GM12872 (cell line): Measurements from ENCODE around the gene LONRF2.

Source experiments
- TF ChIP-seq, protein P1 (sequence below): IDR thresholded peaks from 3 replicates; pipeline ENCODE4 v1.5.1; 2011; ENCODE audit warnings: low read depth, mild to moderate bottlenecking, low read length, moderate library complexity; ENCODE audit not compliant: insufficient read depth

Gene LONRF2

DNA sequence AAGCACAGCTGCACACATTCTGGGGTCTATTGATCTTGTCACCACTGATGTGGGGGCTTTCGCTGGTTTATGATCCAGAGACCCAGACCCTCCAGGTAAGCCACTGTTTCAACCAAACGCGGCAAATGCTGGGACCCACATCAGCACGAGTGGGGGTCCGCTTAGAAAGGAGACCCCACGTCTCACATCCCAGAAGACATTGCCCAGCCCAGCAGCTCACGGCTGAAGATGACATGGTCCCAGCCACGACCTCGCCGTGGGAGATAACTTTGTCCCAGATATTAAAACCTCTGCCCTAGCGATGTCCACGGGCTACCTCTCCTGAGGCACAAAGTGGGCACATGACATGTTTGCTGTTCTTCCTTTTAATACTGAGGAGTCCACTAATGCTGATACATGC is 43.8 kb downstream of the LONRF2 start:
- TF ChIP-seq, protein P1, sequence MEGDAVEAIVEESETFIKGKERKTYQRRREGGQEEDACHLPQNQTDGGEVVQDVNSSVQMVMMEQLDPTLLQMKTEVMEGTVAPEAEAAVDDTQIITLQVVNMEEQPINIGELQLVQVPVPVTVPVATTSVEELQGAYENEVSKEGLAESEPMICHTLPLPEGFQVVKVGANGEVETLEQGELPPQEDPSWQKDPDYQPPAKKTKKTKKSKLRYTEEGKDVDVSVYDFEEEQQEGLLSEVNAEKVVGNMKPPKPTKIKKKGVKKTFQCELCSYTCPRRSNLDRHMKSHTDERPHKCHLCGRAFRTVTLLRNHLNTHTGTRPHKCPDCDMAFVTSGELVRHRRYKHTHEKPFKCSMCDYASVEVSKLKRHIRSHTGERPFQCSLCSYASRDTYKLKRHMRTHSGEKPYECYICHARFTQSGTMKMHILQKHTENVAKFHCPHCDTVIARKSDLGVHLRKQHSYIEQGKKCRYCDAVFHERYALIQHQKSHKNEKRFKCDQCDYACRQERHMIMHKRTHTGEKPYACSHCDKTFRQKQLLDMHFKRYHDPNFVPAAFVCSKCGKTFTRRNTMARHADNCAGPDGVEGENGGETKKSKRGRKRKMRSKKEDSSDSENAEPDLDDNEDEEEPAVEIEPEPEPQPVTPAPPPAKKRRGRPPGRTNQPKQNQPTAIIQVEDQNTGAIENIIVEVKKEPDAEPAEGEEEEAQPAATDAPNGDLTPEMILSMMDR = no peak

DNA sequence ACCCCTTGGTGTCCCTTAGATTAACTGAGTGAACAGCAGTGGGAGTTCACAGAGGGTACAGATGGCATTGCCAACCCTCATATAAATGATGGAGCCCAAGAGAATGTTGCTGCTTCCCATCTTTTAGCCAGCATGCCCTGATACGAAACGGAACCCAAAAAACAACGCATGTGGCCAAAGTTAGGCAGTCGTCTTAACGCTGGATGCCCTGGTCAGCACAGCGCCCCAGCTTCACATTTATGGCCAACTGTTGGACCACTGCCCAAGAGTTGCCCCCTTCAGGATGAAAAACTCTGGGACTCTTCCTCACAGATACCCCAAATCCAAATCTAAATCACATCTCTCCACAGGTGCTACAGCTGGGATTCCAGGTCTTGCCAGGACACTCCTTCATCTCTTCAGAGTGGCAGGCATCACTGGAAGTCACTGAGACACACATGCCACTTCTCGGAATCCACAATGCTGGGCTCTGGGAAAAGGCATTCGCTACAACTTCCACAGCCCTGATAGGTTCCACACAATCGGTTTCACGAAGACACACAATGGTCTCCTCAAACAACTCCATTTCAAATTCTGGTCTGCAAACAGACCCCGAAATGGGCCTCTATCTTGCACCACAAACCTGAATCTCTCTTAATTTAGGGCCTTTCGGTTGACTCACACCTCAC is 44.6 kb downstream of the LONRF2 start:
- TF ChIP-seq, protein P1 = no peak

DNA sequence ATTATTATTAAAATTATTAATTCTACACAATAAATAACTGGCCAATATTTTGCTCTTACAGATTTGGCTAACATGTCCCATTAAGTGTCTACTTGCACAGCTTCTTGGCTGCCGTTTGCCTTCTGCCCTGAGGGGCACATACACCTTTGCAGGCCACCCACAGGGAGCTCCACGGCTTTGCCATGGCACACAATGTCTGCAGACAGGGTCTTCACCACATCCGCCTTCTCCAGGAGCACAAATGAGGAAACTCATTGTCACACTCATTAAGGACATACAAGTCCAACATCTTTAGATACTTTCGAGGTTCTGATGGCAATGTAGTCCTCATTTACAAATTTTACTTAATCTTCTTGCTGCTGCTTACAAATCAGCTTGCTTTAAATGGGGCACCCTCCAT is 45.6 kb downstream of the LONRF2 start:
- TF ChIP-seq, protein P1 = no peak

DNA sequence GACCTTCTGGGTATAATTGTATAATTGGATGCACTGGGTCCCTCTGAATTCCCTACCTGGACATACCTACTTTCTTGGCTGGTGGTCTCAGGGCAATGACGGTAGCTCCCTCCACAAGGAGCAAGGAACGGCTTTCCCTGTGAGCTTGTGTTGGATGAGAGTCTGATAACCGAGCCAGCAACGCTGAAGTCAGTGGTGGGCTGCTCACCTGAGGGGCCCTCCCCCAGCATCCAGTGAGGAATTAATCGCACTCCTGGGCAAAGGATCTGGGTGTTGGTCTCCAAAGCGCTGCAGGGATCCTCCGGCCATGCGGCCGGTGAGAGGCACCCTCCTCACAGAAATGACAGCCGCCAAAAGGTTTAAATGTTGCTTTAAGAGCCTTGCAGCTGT is 47.1 kb downstream of the LONRF2 start:
- TF ChIP-seq, protein P1 = no peak

DNA sequence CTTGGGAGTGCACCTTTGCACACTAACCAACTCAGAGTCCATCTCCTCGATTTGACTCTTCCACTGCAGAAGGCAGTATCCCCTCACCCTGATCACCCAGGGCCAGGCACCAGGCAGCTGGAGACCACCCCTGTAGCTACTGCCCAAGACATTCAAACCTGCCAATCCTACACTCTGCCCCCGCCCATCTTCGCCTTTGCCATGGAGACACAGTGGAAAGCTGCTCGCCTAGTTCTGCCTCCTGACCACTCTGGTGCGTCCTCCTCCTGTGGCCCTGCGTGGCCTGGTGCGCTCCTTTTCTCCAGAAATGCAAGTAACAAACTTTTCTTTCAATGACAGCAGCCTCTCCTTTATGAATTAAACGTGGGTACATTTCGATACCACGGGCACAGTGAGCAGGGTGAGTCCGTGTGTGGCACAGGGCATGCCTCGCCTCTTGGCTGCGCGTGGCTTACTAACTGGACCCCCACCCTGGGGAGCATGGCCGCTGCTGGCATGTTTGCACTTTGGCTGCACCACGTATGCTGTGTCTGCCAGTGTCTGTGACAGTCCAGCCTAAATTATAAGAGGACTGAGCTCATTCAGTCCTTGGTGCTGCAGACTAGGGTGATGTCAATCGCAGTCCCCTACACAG is 47.6 kb downstream of the LONRF2 start:
- TF ChIP-seq, protein P1 = no peak

DNA sequence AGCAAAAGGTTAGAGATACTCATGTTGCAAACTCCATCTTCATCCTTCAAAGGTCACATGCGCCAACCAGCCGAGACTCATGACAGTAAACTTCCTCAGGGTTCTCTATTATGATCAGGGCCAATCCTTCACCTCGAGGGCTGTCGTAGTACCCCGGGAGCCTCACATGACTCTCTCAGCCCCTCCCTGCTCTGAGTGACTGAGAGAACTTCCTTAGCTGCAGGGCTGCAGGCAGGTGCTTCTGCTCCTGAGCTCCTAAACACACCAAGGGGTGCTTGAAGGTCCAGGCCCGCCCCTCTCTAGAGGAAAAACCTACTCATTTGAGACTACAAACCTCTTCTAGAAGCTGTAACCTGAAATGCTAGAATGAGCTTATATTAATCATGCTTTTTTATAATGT is 48.2 kb downstream of the LONRF2 start:
- TF ChIP-seq, protein P1 = no peak

DNA sequence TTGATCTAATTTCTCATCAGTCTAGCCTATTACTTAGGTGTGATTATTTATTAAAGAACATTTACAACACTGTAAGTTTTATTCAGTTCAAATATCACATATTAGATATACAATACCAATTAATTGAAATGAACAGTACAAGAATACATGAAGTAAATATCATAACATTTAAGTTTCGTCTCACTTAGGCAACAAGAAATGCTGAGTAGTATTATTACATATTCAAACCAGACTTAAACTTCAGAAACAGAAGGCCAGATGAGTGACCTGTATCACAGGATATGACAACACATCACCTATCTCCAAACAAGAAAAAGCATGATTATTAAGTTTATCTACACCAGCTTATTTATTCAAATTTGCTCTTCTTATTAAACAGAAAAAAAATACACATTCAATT is 48.9 kb downstream of the LONRF2 start:
- TF ChIP-seq, protein P1 = no peak
